Measurements from ENCODE around the gene CAMK2A. TPM values are rescaled to one million over a fixed set of nuclear protein-coding genes. Genes with fewer than 3 reads are reported as not detected.

Gene CAMK2A
- total and polyA plus RNA-seq, 2 donors (not counting 3 experiments of a cell fraction or from before 2014, with no cell fraction given) = not detected

DNA sequence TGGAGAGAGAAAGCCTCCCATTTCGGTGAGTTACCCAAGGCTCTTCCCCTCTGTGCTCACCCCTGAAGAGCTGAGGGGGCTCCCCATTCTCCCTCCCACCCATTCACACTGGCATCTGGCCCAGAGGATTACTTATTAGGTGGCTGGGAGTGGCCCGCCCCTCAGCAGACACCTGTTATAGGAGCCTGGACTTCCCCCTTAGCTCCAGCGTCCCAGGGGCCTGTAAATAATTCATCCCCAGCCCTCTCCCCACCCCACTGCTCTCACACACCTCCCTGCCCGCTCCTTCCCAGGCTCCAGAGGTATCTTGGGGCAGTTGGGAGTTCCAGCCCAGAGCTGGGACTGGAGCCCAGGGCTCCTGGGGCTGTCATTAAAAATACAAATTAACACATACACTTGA lies 111.3 kb downstream of the CAMK2A start:
- intact Hi-C loops (cut with micrococcal nuclease) (no loop called here), dilution Hi-C loops (cut with MboI; ENCODE audit: extremely low pct_ligation_motif_present, low sequenced_read_pairs) (no loop called here)
- Histone ChIP-seq H3K79me2 (ENCODE audit: control insufficient read depth, insufficient read depth, low read length) (no peaks in the 10 kb centered on the region), H3K9me3 (replicated peaks; ENCODE audit: control insufficient read depth, insufficient read depth, low read length) (no peaks in the 10 kb centered on the region), H3K36me3 (ENCODE audit: control insufficient read depth in 2 of 2, extremely low read depth in 1 of 2, insufficient read depth in 2 of 2, low read length in 2 of 2) (no peaks in the 10 kb centered on the region), H3K9ac (replicated peaks; ENCODE audit: extremely low read depth, insufficient read depth, low read length) (no peak overlapping the region), H3K4me1 (ENCODE audit: control insufficient read depth, extremely low read depth, insufficient read depth, low read length) (no peaks in the 10 kb centered on the region), H2AFZ (ENCODE audit: low read depth, low read length) (no peak overlapping the region), H3K27me3 (ENCODE audit: control insufficient read depth in 2 of 2, insufficient read depth in 2 of 2, low read length in 2 of 2) (peaks cover 6 to 9% of the 10 kb centered on the region in 2 experiments), H4K20me1 (replicated peaks; ENCODE audit: control insufficient read depth, extremely low read depth, insufficient read depth, low read length) (no peaks in the 10 kb centered on the region), H3K4me3 (replicated peaks in 1 of 3; ENCODE audit: insufficient read depth in 1 of 3, low read depth in 1 of 3, low read length in 3 of 3) (no peak overlapping the region), H3K27ac (ENCODE audit: insufficient read depth, low read depth, low read length) (no peak overlapping the region), H3K9me1 (replicated peaks; ENCODE audit: control insufficient read depth, extremely low read depth, insufficient read depth, low read length) (no peaks in the 10 kb centered on the region), H3K4me2 (ENCODE audit: insufficient read depth, low read length) (no peak overlapping the region)
- TF ChIP-seq POLR2AphosphoS5 (IDR thresholded peaks at IDR 0.05; ENCODE audit: insufficient read depth, low read depth, low read length) (no peak), EZH2 (IDR thresholded peaks at IDR 0.05; ENCODE audit: borderline replicate concordance, low read depth, low read length, severe bottlenecking) (no peak), MYC (IDR thresholded peaks at IDR 0.05; ENCODE audit: low read depth, low read length) (no peak), GATA2 (IDR thresholded peaks at IDR 0.05; ENCODE audit: insufficient read depth, insufficient read length, low read depth, low read length) (no peak), JUN (IDR thresholded peaks at IDR 0.05; ENCODE audit: borderline replicate concordance, insufficient read depth, insufficient read length, low read depth) (no peak), MAX (IDR thresholded peaks at IDR 0.05; ENCODE audit: insufficient read depth, insufficient read length) (no peak)
- ChIA-PET CTCF (interaction anchor here (1.3 to 2.0 kb wide), 2 partner anchors 21 to 40 kb away, joined by 3 to 5 read pairs; no protein-coding TSS in a partner anchor), POLR2A (no interaction called here)
- no TSS peak for BruUV-seq (replicated peaks)
- no peak for DNase-seq (ENCODE audit: low read depth, low spot score)
- no peak for FAIRE-seq

DNA sequence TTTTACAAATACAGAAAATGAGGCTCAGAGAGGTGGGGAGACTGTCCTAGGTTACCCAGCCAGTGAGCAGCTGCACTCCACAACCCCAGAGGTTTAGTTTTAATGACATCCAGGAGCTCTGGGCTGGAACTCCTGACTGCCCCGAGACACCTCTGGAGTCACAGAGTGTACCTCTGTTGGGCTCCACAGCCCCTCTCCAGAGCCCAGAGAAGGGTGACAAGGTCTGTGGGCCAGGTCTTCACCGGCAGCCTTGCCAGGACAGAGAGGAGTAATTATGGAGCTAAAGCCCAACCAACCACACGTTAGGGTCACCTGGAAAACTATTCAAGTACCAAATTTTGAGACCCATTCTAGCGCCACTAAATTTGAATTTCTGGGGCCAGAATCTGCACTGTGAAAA lies 111.9 kb downstream of the CAMK2A start:
- intact Hi-C loops (cut with micrococcal nuclease) (no loop called here), dilution Hi-C loops (cut with MboI; ENCODE audit: extremely low pct_ligation_motif_present, low sequenced_read_pairs) (no loop called here)
- Histone ChIP-seq H3K79me2 (ENCODE audit: control insufficient read depth, insufficient read depth, low read length) (no peaks in the 10 kb centered on the region), H3K4me2 (ENCODE audit: insufficient read depth, low read length) (no peak overlapping the region), H3K4me3 (replicated peaks in 1 of 3; ENCODE audit: insufficient read depth in 1 of 3, low read depth in 1 of 3, low read length in 3 of 3) (no peak overlapping the region), H3K27ac (ENCODE audit: insufficient read depth, low read depth, low read length) (no peak overlapping the region), H3K9ac (replicated peaks; ENCODE audit: extremely low read depth, insufficient read depth, low read length) (no peak overlapping the region), H3K4me1 (ENCODE audit: control insufficient read depth, extremely low read depth, insufficient read depth, low read length) (no peaks in the 10 kb centered on the region), H3K27me3 (ENCODE audit: control insufficient read depth in 2 of 2, insufficient read depth in 2 of 2, low read length in 2 of 2) (peaks cover 6 to 9% of the 10 kb centered on the region in 2 experiments), H3K9me3 (replicated peaks; ENCODE audit: control insufficient read depth, insufficient read depth, low read length) (no peaks in the 10 kb centered on the region), H4K20me1 (replicated peaks; ENCODE audit: control insufficient read depth, extremely low read depth, insufficient read depth, low read length) (no peaks in the 10 kb centered on the region), H3K36me3 (ENCODE audit: control insufficient read depth in 2 of 2, extremely low read depth in 1 of 2, insufficient read depth in 2 of 2, low read length in 2 of 2) (no peaks in the 10 kb centered on the region), H3K9me1 (replicated peaks; ENCODE audit: control insufficient read depth, extremely low read depth, insufficient read depth, low read length) (no peaks in the 10 kb centered on the region), H2AFZ (ENCODE audit: low read depth, low read length) (no peak overlapping the region)
- ChIA-PET POLR2A (no interaction called here), CTCF (interaction anchor here (1.3 to 2.1 kb wide), 3 partner anchors 13 to 41 kb away, joined by 3 to 8 read pairs (median 5); no protein-coding TSS in a partner anchor)
- TF ChIP-seq GATA2 (IDR thresholded peaks at IDR 0.05; ENCODE audit: insufficient read depth, insufficient read length, low read depth, low read length) (no peak), POLR2A (IDR thresholded peaks at IDR 0.05; ENCODE audit: low read depth, low read length) (no peak), CTCF (IDR thresholded peaks at IDR 0.05; ENCODE audit: extremely low read depth in 1 of 2, insufficient read depth in 1 of 2, low read depth in 1 of 2, low read length in 2 of 2) (no peak), POLR2AphosphoS5 (IDR thresholded peaks at IDR 0.05; ENCODE audit: insufficient read depth, low read depth, low read length) (no peak), MYC (IDR thresholded peaks at IDR 0.05; ENCODE audit: low read depth, low read length) (no peak), EZH2 (IDR thresholded peaks at IDR 0.05; ENCODE audit: borderline replicate concordance, low read depth, low read length, severe bottlenecking) (no peak), FOS (IDR thresholded peaks at IDR 0.05; ENCODE audit: borderline replicate concordance, insufficient read depth, low read length) (no peak), MAX (IDR thresholded peaks at IDR 0.05; ENCODE audit: insufficient read depth, insufficient read length) (no peak), JUN (IDR thresholded peaks at IDR 0.05; ENCODE audit: borderline replicate concordance, insufficient read depth, insufficient read length, low read depth) (no peak)
- BruUV-seq (replicated peaks) = no TSS peak
- DNase-seq (ENCODE audit: low read depth, low spot score) = no peak
- FAIRE-seq = no peak

All from endothelial cell of umbilical vein (primary cell).